GM18505 (cell line): ENCODE results near the gene NEMP1.

ENCODE experiments used
- ATAC-seq: cut with Tn5 transposase; IDR thresholded peaks from one replicate; pipeline ENCODE4 v1.9.1; 2021; ENCODE audit not compliant: unreplicated experiment
- POLR2A ChIP-seq: IDR thresholded peaks from 4 replicates; pipeline ENCODE4 v1.6.1; 2011; ENCODE audit warnings: borderline replicate concordance; ENCODE audit not compliant: insufficient read depth, insufficient read length; ENCODE audit errors: extremely low read depth

The NEMP1 gene

DNA sequence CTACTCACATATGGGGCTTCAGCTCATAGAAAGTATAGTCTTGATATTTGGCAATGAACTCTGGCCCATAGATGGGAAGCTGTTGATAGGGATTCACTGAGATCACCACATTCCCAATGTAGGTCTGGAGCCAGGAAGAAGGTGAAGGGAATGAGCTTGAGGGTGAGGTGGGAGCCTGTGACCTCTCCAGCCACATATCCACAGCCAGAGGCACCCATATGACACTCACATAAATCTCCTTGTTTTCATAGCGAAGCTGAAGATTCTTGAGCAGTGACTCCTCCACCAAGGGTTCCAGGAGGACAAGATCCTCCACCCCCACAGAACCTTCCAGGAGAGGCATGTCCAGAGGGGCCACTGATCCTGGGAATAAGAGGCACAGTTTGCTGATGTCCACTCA is 30.6 kb downstream of the NEMP1 start:
- TF ChIP-seq POLR2A, result no peak
- no peak for ATAC-seq

DNA sequence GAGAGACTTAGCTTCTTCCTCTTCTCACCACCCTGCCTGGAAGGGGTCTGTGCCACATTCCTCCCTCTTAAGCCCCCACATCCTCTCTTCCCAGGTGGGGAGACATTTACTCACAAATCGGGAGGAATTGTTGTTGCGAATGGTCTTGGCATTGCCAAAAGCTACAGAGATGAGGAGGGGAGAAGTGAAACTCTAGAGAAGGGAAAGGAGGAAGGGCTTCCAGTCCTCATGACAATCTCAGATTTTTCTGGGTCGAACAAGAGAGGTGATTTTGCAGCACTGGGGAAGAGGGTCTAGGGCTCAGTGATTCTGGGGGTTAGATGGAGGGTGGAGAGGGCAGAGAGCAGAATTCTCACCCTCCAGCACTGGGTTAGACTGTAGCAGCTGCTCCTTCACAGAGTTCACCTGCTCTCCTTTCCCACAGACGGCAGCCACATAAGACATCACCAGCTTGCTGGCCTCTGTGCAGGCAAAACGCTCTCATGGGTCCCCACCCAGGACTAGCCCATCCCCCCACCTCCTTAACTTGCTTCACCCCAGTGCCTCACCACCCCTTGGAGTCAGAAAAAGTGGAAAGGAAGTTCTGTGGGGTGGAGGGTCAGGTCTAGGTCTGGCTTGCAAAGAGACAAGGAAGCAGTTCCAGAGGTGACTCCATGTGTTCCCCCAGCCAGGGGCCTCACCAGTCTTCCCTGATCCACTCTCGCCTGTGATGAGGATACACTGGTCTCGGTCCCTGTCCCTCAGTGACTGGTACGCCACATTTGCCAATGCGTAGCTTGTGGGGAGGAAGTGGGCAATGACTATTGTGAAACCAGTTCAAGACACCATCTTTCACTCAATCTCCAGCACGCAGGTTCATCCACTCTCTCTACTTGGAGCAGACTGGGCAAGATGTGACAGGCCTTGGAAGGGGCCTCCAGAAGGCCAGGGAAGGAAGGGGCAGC is 31.4 kb downstream of the NEMP1 start:
- no peak for ATAC-seq
- TF ChIP-seq POLR2A, result no peak

DNA sequence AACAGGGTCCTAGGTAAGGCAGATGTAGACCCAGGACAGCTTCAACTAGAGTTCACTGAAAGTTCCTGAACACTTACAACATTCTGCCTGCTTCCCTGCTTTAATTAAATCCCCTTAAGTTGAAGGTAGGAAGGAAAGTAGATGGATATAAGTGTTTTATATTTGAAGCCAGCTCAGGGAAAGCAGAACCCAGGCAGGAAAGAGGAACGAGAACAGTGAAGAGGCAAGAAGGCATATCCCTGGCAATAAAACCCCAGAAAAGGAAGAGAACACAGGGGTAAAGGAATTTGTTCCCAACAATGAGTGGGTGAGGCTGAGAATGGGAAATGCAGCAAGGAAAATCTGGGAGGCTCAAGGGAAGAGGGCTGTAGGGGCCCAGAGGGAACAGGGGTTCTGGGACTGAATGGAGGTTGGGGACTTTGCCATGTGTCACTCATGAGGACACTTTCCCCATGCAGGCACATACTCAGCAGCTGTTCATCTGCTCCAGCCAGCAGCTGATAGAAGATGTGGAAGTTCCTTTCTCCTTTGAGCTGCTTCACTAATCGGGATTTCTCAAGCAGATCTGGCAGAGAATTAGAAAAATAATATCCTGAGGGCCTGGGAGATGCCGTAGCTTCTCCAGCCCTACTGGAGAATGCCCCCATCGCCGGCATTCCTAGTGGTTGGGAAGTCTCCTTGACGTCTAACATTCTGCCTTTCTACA is 32.4 kb downstream of the NEMP1 start:
- TF ChIP-seq POLR2A, result no peak
- no peak for ATAC-seq

DNA sequence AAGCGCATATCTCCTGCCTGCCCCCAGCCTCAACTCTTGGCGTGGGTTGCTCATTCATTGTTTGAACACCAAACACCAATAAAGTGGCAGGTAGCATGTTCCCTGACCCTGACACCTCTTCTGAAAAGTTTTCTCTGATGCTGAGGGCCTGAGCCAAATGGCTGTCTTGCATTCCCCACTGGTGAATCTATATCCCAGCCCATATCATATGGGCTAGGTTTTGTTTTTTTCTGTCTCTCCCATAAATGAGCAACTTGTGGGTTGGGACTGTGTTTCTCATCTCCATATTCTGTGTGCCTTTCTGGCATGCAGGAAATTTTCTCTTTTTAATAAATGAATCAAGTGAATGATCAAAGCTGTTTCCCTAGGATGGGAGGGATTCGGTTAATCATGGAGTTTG is 33.7 kb downstream of the NEMP1 start:
- no peak for ATAC-seq
- TF ChIP-seq POLR2A, result no peak

DNA sequence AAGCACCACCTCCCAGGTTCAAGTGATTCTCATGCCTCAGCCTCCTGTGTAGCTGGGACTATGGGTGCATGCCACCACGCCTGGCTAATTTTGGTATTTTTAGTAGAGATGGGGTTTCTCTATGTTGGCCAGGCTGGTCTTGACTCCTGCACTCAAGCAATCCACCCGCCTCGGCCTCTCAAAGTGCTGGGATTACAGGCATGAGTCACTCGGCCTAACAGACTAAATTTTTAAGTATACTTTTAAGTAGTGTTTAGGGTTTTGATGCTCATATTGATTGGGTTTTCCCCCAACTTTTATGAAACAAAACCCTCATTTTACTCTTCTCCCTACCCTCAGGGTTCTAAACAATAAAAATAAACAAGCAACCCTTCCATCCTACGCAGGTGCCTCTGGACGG is 34.1 kb downstream of the NEMP1 start:
- no peak for ATAC-seq
- TF ChIP-seq POLR2A, result no peak

DNA sequence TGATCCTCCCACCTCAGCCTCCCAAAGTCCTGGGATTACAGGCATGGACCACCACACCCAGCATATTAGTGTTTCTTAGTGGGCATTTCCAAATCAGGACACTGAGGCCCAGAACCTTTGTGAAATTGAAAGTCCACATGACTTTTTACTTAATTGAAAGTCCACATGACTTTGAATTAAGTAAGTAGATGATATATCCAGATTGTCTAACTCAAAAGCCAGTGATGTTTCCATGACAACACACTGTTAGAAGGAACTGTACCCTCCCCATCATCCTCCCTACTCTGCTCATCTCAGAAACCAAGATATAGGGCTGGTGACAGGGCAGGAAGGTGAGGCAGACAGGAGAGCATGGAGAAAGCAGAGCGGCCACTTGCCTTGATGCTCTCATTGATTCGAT is 35.9 kb downstream of the NEMP1 start:
- ATAC-seq, result no peak
- TF ChIP-seq POLR2A, result no peak

DNA sequence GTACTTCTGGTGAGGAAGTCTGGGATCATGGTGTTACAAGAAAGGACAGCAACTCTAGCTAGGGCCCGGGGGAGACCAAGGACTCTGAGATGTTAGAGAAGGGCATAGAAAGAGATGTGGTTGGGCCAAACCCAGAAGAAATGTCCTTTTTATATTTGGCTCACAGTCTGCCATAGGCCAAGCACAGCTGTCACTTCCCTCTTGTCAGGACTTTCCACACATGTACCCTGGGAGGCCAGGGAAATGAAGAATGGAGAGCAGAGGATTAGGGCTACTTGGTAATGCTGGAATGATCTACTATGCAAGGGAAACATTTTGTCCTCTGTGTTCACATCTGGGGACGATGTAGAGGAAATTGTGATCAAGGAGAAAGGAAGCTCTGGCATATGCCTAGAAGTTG is 37.8 kb downstream of the NEMP1 start:
- TF ChIP-seq POLR2A, result no peak
- no peak for ATAC-seq

DNA sequence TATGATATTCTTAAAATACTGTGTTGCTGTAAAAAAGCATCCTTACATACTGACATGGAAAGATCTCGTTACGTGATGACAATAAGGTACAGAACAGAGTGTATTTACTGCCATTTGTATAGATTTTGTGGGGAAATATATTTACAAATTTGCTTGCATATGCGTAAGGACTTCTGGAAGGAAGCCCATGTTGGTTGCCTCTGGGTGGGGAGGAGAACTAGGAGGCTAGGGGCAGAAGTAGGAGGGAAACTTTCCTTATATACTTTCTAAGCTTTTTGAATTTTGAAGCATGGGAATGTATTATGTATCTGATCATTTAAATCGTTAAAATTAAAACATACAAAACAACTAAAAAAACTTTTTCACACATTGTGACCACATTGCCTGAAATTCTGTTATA is 38.4 kb downstream of the NEMP1 start:
- no peak for TF ChIP-seq POLR2A
- no peak for ATAC-seq

DNA sequence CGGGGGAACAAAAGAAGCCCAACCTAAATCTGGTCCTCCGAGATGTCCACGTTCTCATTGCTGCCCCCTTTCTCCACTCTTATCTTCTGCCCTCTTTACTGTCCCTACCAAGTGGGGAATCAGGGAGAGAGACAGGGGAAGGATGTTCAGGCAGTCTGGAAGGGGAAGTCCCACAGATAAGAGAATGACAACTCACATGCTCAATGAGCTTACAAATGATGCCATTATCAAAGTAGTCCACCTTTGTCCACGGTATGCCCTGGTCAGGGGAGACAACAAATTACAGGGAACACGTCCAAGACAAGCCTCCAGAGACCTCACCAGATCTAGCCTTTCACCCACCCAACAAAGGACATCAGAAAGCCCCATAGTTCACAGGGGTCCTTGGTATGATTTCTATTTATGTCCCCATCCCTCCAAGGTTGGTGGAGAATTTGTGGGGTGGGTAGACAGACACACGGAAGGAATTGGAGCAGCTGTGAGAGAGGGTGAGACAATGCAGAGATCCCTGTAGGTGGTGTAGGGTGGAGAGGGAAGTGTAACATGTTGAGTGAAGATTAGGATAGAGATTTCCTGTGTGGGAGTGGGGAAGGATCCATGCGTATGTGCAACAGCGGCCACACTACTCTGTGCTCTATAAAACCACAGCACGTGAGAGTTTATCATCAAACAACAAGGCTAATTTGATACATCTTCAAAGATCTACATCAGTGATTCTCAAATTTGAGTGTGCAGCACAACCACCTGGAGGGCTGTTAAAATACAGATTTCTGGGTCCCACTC is 39.4 kb downstream of the NEMP1 start:
- TF ChIP-seq POLR2A, result no peak
- no peak for ATAC-seq

DNA sequence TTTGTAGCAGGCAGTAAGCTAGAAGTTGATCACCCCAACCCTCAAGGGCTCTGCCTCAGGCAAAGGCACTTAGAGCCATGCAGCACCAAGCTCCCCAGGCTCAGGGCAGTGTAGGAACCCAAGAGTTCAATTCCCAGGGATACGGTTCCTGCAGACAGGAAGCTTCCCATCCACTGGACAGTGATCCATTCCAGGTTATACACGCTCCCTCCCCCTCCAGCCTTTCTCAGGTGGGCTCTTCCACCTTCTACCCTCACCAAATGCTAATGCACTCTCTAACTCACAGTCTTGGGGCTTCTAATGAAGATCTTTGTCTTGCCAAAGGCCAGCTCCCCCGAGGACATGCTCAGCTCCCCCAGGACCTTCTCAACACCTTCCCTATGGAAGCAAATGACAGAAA is 41.3 kb downstream of the NEMP1 start:
- no peak for TF ChIP-seq POLR2A
- ATAC-seq, result no peak

DNA sequence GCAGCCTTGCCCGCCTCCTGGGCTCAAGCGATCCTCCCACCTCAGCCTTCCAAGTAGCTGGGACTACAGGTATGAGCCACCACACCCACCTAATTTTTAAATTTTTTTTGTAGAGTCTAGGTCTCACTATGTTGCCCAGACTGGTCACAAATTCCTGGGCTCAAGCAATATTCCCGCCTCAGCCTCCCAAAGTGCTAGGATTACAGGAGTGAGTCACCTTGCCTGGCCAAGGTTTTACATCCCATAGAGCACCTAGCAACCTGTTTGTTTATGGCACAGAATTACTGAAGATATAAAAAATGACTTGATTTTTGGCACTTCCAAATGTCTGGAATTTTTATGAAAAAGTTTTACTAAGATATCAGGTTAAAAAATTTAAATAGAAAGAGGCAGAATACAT is 45.2 kb downstream of the NEMP1 start:
- no peak for ATAC-seq
- no peak for TF ChIP-seq POLR2A

DNA sequence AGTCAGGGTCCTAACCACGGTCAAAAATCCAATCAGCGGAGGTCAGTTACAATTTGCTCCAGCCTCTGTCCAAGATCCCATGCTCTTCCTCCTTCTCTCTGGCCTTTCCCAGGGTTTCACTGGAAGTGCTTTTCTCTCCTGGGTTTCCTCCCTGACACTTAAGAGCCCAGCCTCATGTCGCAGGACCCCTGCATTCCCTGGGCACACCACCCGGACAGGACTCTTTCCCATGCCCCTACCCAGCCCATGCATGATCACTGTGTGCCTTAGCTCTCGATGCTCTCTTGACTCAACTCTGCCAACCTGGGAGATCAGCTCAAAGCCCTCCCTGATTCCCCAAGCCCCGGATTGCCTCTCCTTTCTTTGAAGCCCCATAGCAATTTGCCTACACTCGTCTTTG is 46.8 kb downstream of the NEMP1 start:
- ATAC-seq, result no peak
- no peak for TF ChIP-seq POLR2A

DNA sequence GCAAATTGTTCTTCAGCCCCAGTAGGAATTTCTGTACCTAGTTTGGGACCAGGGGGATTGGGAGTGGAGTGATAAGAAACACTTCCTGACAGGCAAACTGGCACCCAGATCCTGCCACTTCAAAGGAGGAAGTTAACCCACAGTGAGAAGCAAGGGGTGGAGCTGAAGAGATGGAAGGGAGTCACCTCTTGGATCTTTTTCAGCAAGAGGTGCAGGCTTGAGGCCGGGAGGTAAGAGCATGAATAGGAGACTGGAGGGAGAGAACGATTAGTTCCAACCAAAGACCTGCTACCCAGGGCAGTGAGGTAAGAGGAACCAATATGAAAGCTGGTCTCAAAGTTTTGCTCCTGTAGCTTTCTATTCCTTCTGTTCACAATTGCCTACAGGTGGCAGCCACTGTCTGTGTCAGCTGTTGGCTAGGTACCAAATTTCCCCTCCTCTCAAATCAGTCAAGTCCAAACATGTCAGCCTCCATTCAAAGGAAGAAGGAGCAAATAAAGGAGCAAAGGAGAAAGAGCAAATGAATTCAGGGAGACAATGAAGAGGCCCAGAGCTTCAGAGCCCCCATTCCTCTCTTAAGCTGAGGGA is 47.4 kb downstream of the NEMP1 start:
- no peak for TF ChIP-seq POLR2A

More for the DNA sequence above, 47.4 kb downstream of the NEMP1 start:
- ATAC-seq, result no peak
